Endodermal cell (in vitro differentiated cells): ENCODE data around the gene ITSN1. TPM values are rescaled to one million over a fixed set of nuclear protein-coding genes. Genes with fewer than 3 reads are reported as not detected.

Experiments used
- DNase-seq: peaks from one replicate; pipeline ENCODE4 v3.0.0-alpha.2; 2017
- H3K27ac ChIP-seq: 2 replicates; pipeline ENCODE4 v1.5.1; 2013; ENCODE audit warnings: mild to moderate bottlenecking, low read depth, low read length, moderate library complexity
- H3K27me3 ChIP-seq: 2 replicates; pipeline ENCODE4 v1.6.1; 2013; ENCODE audit warnings: mild to moderate bottlenecking, low read length, moderate library complexity; ENCODE audit not compliant: insufficient read depth, control insufficient read depth, poor library complexity, severe bottlenecking
- H3K36me3 ChIP-seq: 2 replicates; pipeline ENCODE4 v1.7.0; 2013; ENCODE audit warnings: mild to moderate bottlenecking, low read length, moderate library complexity; ENCODE audit not compliant: control insufficient read depth, insufficient read depth
- H3K4me1 ChIP-seq: one replicate; pipeline ENCODE4 v1.7.0; 2013; ENCODE audit warnings: low read length; ENCODE audit not compliant: control insufficient read depth, insufficient read depth
- H3K4me3 ChIP-seq: 2 replicates; pipeline ENCODE4 v1.5.1; 2013; ENCODE audit warnings: mild to moderate bottlenecking, low read length, moderate library complexity
- H3K9ac ChIP-seq: 2 replicates; pipeline ENCODE4 v1.6.1; 2013; ENCODE audit warnings: mild to moderate bottlenecking, low read length, moderate library complexity; ENCODE audit not compliant: poor library complexity, severe bottlenecking; ENCODE audit errors: extremely low read depth
- H3K9me3 ChIP-seq: 2 replicates; pipeline ENCODE4 v1.6.1; 2013; ENCODE audit warnings: mild to moderate bottlenecking, low read length, moderate library complexity; ENCODE audit not compliant: control insufficient read depth
- H3K27ac Mint-ChIP-seq: 2 replicates; pipeline ENCODE4 v1.8.0; 2020; ENCODE audit warnings: mixed read lengths
- H3K27me3 Mint-ChIP-seq: 2 replicates; pipeline ENCODE4 v1.8.0; 2021; ENCODE audit warnings: mild to moderate bottlenecking, mixed read lengths; ENCODE audit not compliant: insufficient read depth
- H3K36me3 Mint-ChIP-seq: 2 replicates; pipeline ENCODE4 v1.8.0; 2020; ENCODE audit warnings: low read depth, mixed read lengths
- H3K4me1 Mint-ChIP-seq: 2 replicates; pipeline ENCODE4 v1.8.0; 2020; ENCODE audit warnings: mixed read lengths
- H3K4me3 Mint-ChIP-seq: 2 replicates; pipeline ENCODE4 v1.8.0; 2020; ENCODE audit warnings: mild to moderate bottlenecking, moderate library complexity, mixed read lengths
- H3K9me3 Mint-ChIP-seq: 2 replicates; pipeline ENCODE4 v1.8.0; 2020; ENCODE audit warnings: mild to moderate bottlenecking, mixed read lengths
- WGBS, 2 experiments: methylation state at CpG; one replicate each; pipeline versions ENCODE4 v1.1.5 to v1.1.7; 2013; ENCODE audit warnings: missing lambda C conversion rate in 2 of 2, mixed read lengths in 1 of 2; ENCODE audit not compliant: insufficient coverage in 1 of 2, insufficient read length in 1 of 2; 5-methylcytosine and 5-hydroxymethylcytosine counted together
- total RNA-seq, 2 donors: library from RNA; stranded (reverse); fragmentation: NEBNext Ultra II Directional in 1 of 2; extraction: Animal tissue kit (Norgen Biotek cat#: 25700) in 1 of 2; gene quantifications; 2 replicates in 1 of 2; 3 replicates in 1 of 2; pipeline ENCODE4 v1.2.1, GENCODE V29; 2021
- TF ChIP-seq, protein P1 (sequence below): fragments of 200-600 bp; sonication (generic); conservative IDR thresholded peaks from 2 replicates; pipeline ENCODE4 v1.5.0; 2021; ENCODE audit warnings: antibody characterized with exemption, mild to moderate bottlenecking

The ITSN1 gene
- total RNA-seq, 2 donors from 2014 or later, result 89.6 to 104 TPM

DNA sequence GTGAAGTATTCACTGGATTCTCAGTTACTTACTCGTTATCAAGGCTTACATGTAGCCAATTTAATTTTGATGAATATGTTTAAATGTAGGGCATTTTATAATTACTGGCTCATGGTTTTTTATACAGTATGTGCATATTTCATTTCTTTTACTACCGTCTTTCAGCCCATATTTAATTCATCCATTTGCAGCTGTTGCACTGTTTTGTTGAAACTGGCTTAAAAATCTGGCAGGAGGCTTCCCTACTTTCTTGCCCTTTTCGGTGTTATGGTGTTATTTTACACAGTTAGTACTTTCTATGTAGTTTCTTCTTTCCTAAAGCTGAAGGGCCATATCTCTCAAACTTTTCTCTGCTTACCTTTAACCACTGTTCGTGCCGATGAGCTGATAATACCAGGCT, 54.2 kb downstream of the ITSN1 start:
- peak overlapping the region; percentile 13 for H3K4me3 ChIP-seq

DNA sequence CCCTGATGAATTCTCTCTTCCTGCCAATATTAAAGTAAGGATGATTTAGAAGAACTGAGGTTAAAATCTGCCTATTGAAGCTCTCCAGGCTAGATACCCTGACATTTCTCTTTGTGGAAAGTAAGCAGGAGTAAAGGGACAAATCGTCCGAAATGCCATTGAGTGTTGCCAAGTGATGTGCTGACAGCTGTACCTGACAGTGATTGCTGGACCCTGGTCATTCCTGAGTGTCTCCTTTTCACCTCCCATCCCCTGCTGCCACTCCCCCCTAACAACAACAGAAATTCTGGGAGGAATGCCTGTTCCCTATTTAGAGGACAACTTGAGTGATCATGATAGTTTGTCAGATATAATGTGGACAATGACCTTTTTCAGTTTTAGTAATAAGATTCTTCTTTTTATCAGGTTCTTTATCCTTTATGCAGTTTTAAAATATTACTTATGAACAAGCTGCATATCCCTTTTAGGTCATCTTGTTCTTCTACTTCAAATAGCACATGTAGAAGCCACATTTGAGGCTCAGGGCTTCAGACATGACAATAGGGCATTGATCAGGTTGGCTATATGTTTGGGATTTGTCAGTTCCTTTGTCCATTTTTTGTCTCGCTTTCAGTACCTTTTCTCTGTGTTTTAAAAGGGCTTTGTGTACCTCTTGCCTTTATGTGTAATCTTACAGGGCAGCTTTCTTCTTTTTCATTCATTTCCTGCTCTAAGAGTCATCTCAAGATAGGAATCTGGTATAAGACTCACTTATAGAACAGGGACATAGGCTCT, 56.0 kb downstream of the ITSN1 start:
- H3K27ac Mint-ChIP-seq, result no peak overlapping the region
- no peaks in the 10 kb centered on the region for H3K9me3 Mint-ChIP-seq
- WGBS, 2 experiments, result 56 to 80% methylated on average over 2 to 3 of the region's 3 CpGs

More for the DNA sequence above, 54.2 kb downstream of the ITSN1 start:
- H3K27ac ChIP-seq, result no peak overlapping the region
- WGBS, 2 experiments, result 78 to 100% methylated on average over 1 to 5 of the region's 5 CpGs
- H3K36me3 ChIP-seq, result no peaks in the 10 kb centered on the region
- no peak for DNase-seq
- Mint-ChIP-seq H3K27me3 (no peaks in the 10 kb centered on the region), H3K4me1 (peaks cover 46% of the 10 kb centered on the region), H3K36me3 (no peaks in the 10 kb centered on the region), H3K4me3 (no peak overlapping the region), H3K9me3 (no peaks in the 10 kb centered on the region), H3K27ac (peak overlapping the region; percentile 4)
- peaks cover 21% of the 10 kb centered on the region for H3K4me1 ChIP-seq
- no peaks in the 10 kb centered on the region for H3K27me3 ChIP-seq
- no peaks in the 10 kb centered on the region for H3K9me3 ChIP-seq
- H3K9ac ChIP-seq, result no peak overlapping the region
- TF ChIP-seq, protein P1, sequence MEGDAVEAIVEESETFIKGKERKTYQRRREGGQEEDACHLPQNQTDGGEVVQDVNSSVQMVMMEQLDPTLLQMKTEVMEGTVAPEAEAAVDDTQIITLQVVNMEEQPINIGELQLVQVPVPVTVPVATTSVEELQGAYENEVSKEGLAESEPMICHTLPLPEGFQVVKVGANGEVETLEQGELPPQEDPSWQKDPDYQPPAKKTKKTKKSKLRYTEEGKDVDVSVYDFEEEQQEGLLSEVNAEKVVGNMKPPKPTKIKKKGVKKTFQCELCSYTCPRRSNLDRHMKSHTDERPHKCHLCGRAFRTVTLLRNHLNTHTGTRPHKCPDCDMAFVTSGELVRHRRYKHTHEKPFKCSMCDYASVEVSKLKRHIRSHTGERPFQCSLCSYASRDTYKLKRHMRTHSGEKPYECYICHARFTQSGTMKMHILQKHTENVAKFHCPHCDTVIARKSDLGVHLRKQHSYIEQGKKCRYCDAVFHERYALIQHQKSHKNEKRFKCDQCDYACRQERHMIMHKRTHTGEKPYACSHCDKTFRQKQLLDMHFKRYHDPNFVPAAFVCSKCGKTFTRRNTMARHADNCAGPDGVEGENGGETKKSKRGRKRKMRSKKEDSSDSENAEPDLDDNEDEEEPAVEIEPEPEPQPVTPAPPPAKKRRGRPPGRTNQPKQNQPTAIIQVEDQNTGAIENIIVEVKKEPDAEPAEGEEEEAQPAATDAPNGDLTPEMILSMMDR, result no peak

DNA sequence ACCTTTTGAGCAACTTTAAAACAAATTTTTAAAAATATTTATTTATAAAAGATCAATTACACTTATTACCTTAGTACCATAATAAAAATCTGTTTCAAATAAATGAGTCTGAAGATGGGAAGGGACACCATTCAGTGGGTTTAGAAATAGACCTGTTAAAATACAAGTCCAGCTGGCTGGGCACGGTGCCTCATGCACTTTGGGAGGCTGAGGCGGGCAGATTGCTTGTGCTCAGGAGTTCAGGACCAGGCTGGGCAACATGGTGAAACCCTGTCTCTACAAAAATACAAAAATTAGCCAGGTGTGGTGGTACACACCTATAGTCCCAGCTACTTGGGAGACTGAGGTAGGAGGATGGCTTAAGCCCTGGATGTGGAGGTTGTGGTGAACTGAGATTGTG, 57.0 kb downstream of the ITSN1 start:
- Mint-ChIP-seq H3K27me3 (no peaks in the 10 kb centered on the region), H3K4me1 (peaks cover 45% of the 10 kb centered on the region)

More for the DNA sequence above, 56.0 kb downstream of the ITSN1 start:
- H3K9me3 ChIP-seq, result no peaks in the 10 kb centered on the region
- Mint-ChIP-seq H3K27me3 (no peaks in the 10 kb centered on the region), H3K36me3 (no peaks in the 10 kb centered on the region), H3K4me1 (peaks cover 35% of the 10 kb centered on the region), H3K4me3 (no peak overlapping the region)
- DNase-seq, result no peak
- no peaks in the 10 kb centered on the region for H3K27me3 ChIP-seq
- no peak overlapping the region for H3K4me3 ChIP-seq
- TF ChIP-seq, protein P1, result no peak
- no peak overlapping the region for H3K27ac ChIP-seq
- no peak overlapping the region for H3K9ac ChIP-seq
- peaks cover 21% of the 10 kb centered on the region for H3K4me1 ChIP-seq
- H3K36me3 ChIP-seq, result no peaks in the 10 kb centered on the region

More for the DNA sequence above, 57.0 kb downstream of the ITSN1 start:
- H3K9ac ChIP-seq, result no peak overlapping the region
- H3K4me3 Mint-ChIP-seq, result no peak overlapping the region
- H3K4me3 ChIP-seq, result no peak overlapping the region
- H3K4me1 ChIP-seq, result peaks cover 21% of the 10 kb centered on the region
- no peak overlapping the region for H3K27ac Mint-ChIP-seq
- no peaks in the 10 kb centered on the region for H3K27me3 ChIP-seq
- TF ChIP-seq, protein P1, result no peak
- no peaks in the 10 kb centered on the region for H3K9me3 Mint-ChIP-seq
- no peaks in the 10 kb centered on the region for H3K36me3 ChIP-seq
- H3K27ac ChIP-seq, result no peak overlapping the region
- H3K9me3 ChIP-seq, result no peaks in the 10 kb centered on the region
- H3K36me3 Mint-ChIP-seq, result no peaks in the 10 kb centered on the region
- WGBS, 2 experiments, result 98 to 100% methylated on average over 1 to 2 of the region's 2 CpGs
- DNase-seq, result no peak
